ENCODE results near the gene PLCB2.

Gene PLCB2

GRCh38 chr15:40307421-40308211 lies at the start of gene PLCB2:
TSS of gene PLCB2 (minus strand) at chr15:40307935. CDS start at chr15:40307672, 263 bp downstream.
- Mint-ChIP-seq H3K9me3 (no peaks in the 10 kb centered on the region), H3K36me3 (no peaks in the 10 kb centered on the region), H3K4me1 (peaks cover 55% of the 10 kb centered on the region), H3K4me3 (peak within 1 kb of the TSS; percentile 94), H3K27me3 (no peaks in the 10 kb centered on the region), H3K27ac (peak within 1 kb of the TSS; percentile 96)

GRCh38 chr15:40357246-40357645 lies 49.5 kb upstream of the PLCB2 start:
- Mint-ChIP-seq H3K27me3 (no peaks in the 10 kb centered on the region), H3K4me3 (peak overlapping the region; percentile 62), H3K9me3 (no peaks in the 10 kb centered on the region), H3K27ac (no peak overlapping the region), H3K36me3 (no peaks in the 10 kb centered on the region), H3K4me1 (peaks cover 7% of the 10 kb centered on the region)

GRCh38 chr15:40355976-40356585 lies 48.3 kb upstream of the PLCB2 start:
- no peaks in the 10 kb centered on the region for H3K36me3 Mint-ChIP-seq
- H3K27ac Mint-ChIP-seq, result no peak overlapping the region
- H3K4me3 Mint-ChIP-seq, result no peak overlapping the region
- no peaks in the 10 kb centered on the region for H3K27me3 Mint-ChIP-seq
- peaks cover 7% of the 10 kb centered on the region for H3K4me1 Mint-ChIP-seq
- no peaks in the 10 kb centered on the region for H3K9me3 Mint-ChIP-seq

- Mint-ChIP-seq H3K27ac (no peak overlapping the region), H3K27me3 (no peaks in the 10 kb centered on the region), H3K36me3 (no peaks in the 10 kb centered on the region), H3K4me1 (peaks cover 7% of the 10 kb centered on the region), H3K9me3 (no peaks in the 10 kb centered on the region), H3K4me3 (no peak overlapping the region)
Observed at GRCh38 chr15:40354408-40355171, 46.9 kb upstream of the PLCB2 start.

- Mint-ChIP-seq H3K9me3 (no peaks in the 10 kb centered on the region), H3K27ac (no peak overlapping the region), H3K4me3 (no peak overlapping the region), H3K36me3 (no peaks in the 10 kb centered on the region), H3K4me1 (peaks cover 2% of the 10 kb centered on the region), H3K27me3 (no peaks in the 10 kb centered on the region)
Observed at GRCh38 chr15:40353697-40354096, 46.0 kb upstream of the PLCB2 start.

- no peak overlapping the region for H3K27ac Mint-ChIP-seq
- no peaks in the 10 kb centered on the region for H3K4me1 Mint-ChIP-seq
- H3K27me3 Mint-ChIP-seq, result no peaks in the 10 kb centered on the region
- no peak overlapping the region for H3K4me3 Mint-ChIP-seq
- no peaks in the 10 kb centered on the region for H3K9me3 Mint-ChIP-seq
- no peaks in the 10 kb centered on the region for H3K36me3 Mint-ChIP-seq
Observed at GRCh38 chr15:40352281-40352901, 44.7 kb upstream of the PLCB2 start.

- no peaks in the 10 kb centered on the region for H3K27me3 Mint-ChIP-seq
- no peaks in the 10 kb centered on the region for H3K9me3 Mint-ChIP-seq
Observed at GRCh38 chr15:40349163-40349562, 41.4 kb upstream of the PLCB2 start.

GRCh38 chr15:40348474-40348870 lies 40.7 kb upstream of the PLCB2 start:
- no peaks in the 10 kb centered on the region for H3K27me3 Mint-ChIP-seq

More at GRCh38 chr15:40349163-40349562, 41.4 kb upstream of the PLCB2 start:
- H3K4me1 Mint-ChIP-seq, result no peaks in the 10 kb centered on the region
- no peaks in the 10 kb centered on the region for H3K36me3 Mint-ChIP-seq
- H3K4me3 Mint-ChIP-seq, result no peak overlapping the region
- no peak overlapping the region for H3K27ac Mint-ChIP-seq

GRCh38 chr15:40347559-40348473 lies 40.1 kb upstream of the PLCB2 start:
- Mint-ChIP-seq H3K27me3 (no peaks in the 10 kb centered on the region), H3K27ac (no peak overlapping the region), H3K9me3 (no peaks in the 10 kb centered on the region), H3K4me1 (no peaks in the 10 kb centered on the region), H3K36me3 (no peaks in the 10 kb centered on the region), H3K4me3 (no peak overlapping the region)

More at GRCh38 chr15:40348474-40348870, 40.7 kb upstream of the PLCB2 start:
- Mint-ChIP-seq H3K4me1 (no peaks in the 10 kb centered on the region), H3K27ac (no peak overlapping the region), H3K9me3 (no peaks in the 10 kb centered on the region), H3K4me3 (no peak overlapping the region), H3K36me3 (no peaks in the 10 kb centered on the region)

- no peaks in the 10 kb centered on the region for H3K9me3 Mint-ChIP-seq
- no peaks in the 10 kb centered on the region for H3K36me3 Mint-ChIP-seq
- no peaks in the 10 kb centered on the region for H3K27me3 Mint-ChIP-seq
- no peak overlapping the region for H3K4me3 Mint-ChIP-seq
- H3K4me1 Mint-ChIP-seq, result no peaks in the 10 kb centered on the region
- no peak overlapping the region for H3K27ac Mint-ChIP-seq
Observed at GRCh38 chr15:40346579-40347558, 39.1 kb upstream of the PLCB2 start.

GRCh38 chr15:40345867-40346578 lies 38.3 kb upstream of the PLCB2 start:
- H3K9me3 Mint-ChIP-seq, result no peaks in the 10 kb centered on the region
- no peak overlapping the region for H3K27ac Mint-ChIP-seq

GRCh38 chr15:40345225-40345866 lies 37.6 kb upstream of the PLCB2 start:
- no peaks in the 10 kb centered on the region for H3K27me3 Mint-ChIP-seq
- H3K9me3 Mint-ChIP-seq, result no peaks in the 10 kb centered on the region
- no peak overlapping the region for H3K27ac Mint-ChIP-seq
- no peak overlapping the region for H3K4me3 Mint-ChIP-seq
- H3K36me3 Mint-ChIP-seq, result no peaks in the 10 kb centered on the region
- no peaks in the 10 kb centered on the region for H3K4me1 Mint-ChIP-seq

More at GRCh38 chr15:40345867-40346578, 38.3 kb upstream of the PLCB2 start:
- H3K27me3 Mint-ChIP-seq, result no peaks in the 10 kb centered on the region
- no peaks in the 10 kb centered on the region for H3K36me3 Mint-ChIP-seq
- H3K4me1 Mint-ChIP-seq, result no peaks in the 10 kb centered on the region
- no peak overlapping the region for H3K4me3 Mint-ChIP-seq

- no peaks in the 10 kb centered on the region for H3K9me3 Mint-ChIP-seq
- no peaks in the 10 kb centered on the region for H3K36me3 Mint-ChIP-seq
- no peak overlapping the region for H3K4me3 Mint-ChIP-seq
- H3K27me3 Mint-ChIP-seq, result no peaks in the 10 kb centered on the region
- H3K4me1 Mint-ChIP-seq, result no peaks in the 10 kb centered on the region
- no peak overlapping the region for H3K27ac Mint-ChIP-seq
Observed at GRCh38 chr15:40344631-40345120, 36.9 kb upstream of the PLCB2 start.

Measured in activated naive CD4-positive, alpha-beta T cell treated with anti-CD3 and anti-CD28 coated beads, Interleukin-2, amount 50 U/mL, for 24 hours (primary cell).